Skin epidermis (tissue), 12 donors: ENCODE data around the gene ADD1.

ENCODE experiments used
- H3K27ac ChIP-seq, 21 experiments: fragments of 200-600 bp; sonication (generic) in 11 of 21; one replicate each; pipeline ENCODE4 v1.5.0; 2020; ENCODE audit warnings: mild to moderate bottlenecking in 3 of 21, inconsistent platforms in 2 of 21, moderate library complexity in 2 of 21
- H3K4me3 ChIP-seq, 7 experiments: fragments of 200-600 bp; sonication (generic) in 2 of 7; one replicate each; pipeline ENCODE4 v1.5.0; 2020; ENCODE audit warnings: inconsistent platforms in 2 of 7, mild to moderate bottlenecking in 2 of 7, moderate library complexity in 1 of 7

Gene ADD1

GRCh38 chr4:2818351-2818939 is 25.2 kb upstream of the ADD1 start:
- H3K4me3 ChIP-seq: peak overlapping the region; percentile 35 to 62 (median 49)
- peak overlapping the region in 18 of 21 experiments; percentile 40 to 89 (median 78) for H3K27ac ChIP-seq

- H3K4me3 ChIP-seq: no peak overlapping the region
- H3K27ac ChIP-seq: peak overlapping the region in 4 of 21 experiments; percentile 73 to 89 (median 78)
Measured at GRCh38 chr4:2819244-2820215, 24.1 kb upstream of the ADD1 start.

- Histone ChIP-seq H3K27ac (no peak overlapping the region), H3K4me3 (no peak overlapping the region)
Measured at GRCh38 chr4:2820216-2820982, 23.2 kb upstream of the ADD1 start.

- H3K27ac ChIP-seq: no peak overlapping the region
- H3K4me3 ChIP-seq: no peak overlapping the region
Measured at GRCh38 chr4:2822461-2823300, 21.0 kb upstream of the ADD1 start.

GRCh38 chr4:2823301-2823670 is 20.4 kb upstream of the ADD1 start:
- no peak overlapping the region for H3K4me3 ChIP-seq
- H3K27ac ChIP-seq: no peak overlapping the region

GRCh38 chr4:2823671-2824328 is 19.8 kb upstream of the ADD1 start:
- H3K27ac ChIP-seq: no peak overlapping the region
- H3K4me3 ChIP-seq: no peak overlapping the region

GRCh38 chr4:2824329-2824835 is 19.3 kb upstream of the ADD1 start:
- H3K27ac ChIP-seq: peak overlapping the region in 1 of 21 experiments; percentile 6

GRCh38 chr4:2824836-2825381 is 18.7 kb upstream of the ADD1 start:
- H3K4me3 ChIP-seq: no peak overlapping the region
- H3K27ac ChIP-seq: peak overlapping the region in 1 of 21 experiments; percentile 6

More at GRCh38 chr4:2824329-2824835, 19.3 kb upstream of the ADD1 start:
- H3K4me3 ChIP-seq: no peak overlapping the region

GRCh38 chr4:2825740-2826139 is 17.9 kb upstream of the ADD1 start:
- Histone ChIP-seq H3K27ac (peak overlapping the region in 1 of 21 experiments; percentile 17), H3K4me3 (no peak overlapping the region)

- no peak overlapping the region for H3K4me3 ChIP-seq
- H3K27ac ChIP-seq: no peak overlapping the region
Measured at GRCh38 chr4:2827071-2827873, 16.4 kb upstream of the ADD1 start.

GRCh38 chr4:2827874-2828751 is 15.5 kb upstream of the ADD1 start:
- Histone ChIP-seq H3K4me3 (no peak overlapping the region), H3K27ac (no peak overlapping the region)

GRCh38 chr4:2828758-2829181 is 14.9 kb upstream of the ADD1 start:
- no peak overlapping the region for H3K4me3 ChIP-seq
- H3K27ac ChIP-seq: no peak overlapping the region

GRCh38 chr4:2829321-2829932 is 14.2 kb upstream of the ADD1 start:
- no peak overlapping the region for H3K27ac ChIP-seq
- no peak overlapping the region for H3K4me3 ChIP-seq

- Histone ChIP-seq H3K27ac (no peak overlapping the region), H3K4me3 (no peak overlapping the region)
Measured at GRCh38 chr4:2829933-2830451, 13.7 kb upstream of the ADD1 start.

- Histone ChIP-seq H3K4me3 (no peak overlapping the region), H3K27ac (no peak overlapping the region)
Measured at GRCh38 chr4:2830632-2831610, 12.7 kb upstream of the ADD1 start.
